IPS-20b (cell line): Measurements from ENCODE around the gene RPS15.

Source experiments
- H3K27ac ChIP-seq: one replicate; pipeline ENCODE4 v1.5.1; 2013; ENCODE audit warnings: low read length
- H3K27me3 ChIP-seq: 2 replicates; pipeline ENCODE4 v1.6.1; 2013; ENCODE audit warnings: mild to moderate bottlenecking, low read length, inconsistent platforms; ENCODE audit not compliant: insufficient read depth
- H3K36me3 ChIP-seq: 2 replicates; pipeline ENCODE4 v1.6.1; 2013; ENCODE audit warnings: low read depth, mild to moderate bottlenecking, inconsistent platforms, low read length, moderate library complexity; ENCODE audit not compliant: insufficient read depth
- H3K4me1 ChIP-seq: 2 replicates; pipeline ENCODE4 v1.6.1; 2013; ENCODE audit warnings: mild to moderate bottlenecking, control low read depth, inconsistent platforms, low read length, moderate library complexity; ENCODE audit not compliant: insufficient read depth
- H3K4me3 ChIP-seq: 2 replicates; pipeline ENCODE4 v1.5.1; 2013; ENCODE audit warnings: mild to moderate bottlenecking, low read length, inconsistent platforms
- H3K9ac ChIP-seq: 2 replicates; pipeline ENCODE4 v1.6.1; 2013; ENCODE audit warnings: low read depth, mild to moderate bottlenecking, inconsistent platforms, low read length, moderate library complexity
- H3K9me3 ChIP-seq: 2 replicates; pipeline ENCODE4 v1.6.1; 2013; ENCODE audit warnings: mild to moderate bottlenecking, low read depth, low read length, inconsistent platforms; ENCODE audit not compliant: insufficient read depth

Gene RPS15

GRCh38 chr19:1408300-1409203, 29.6 kb upstream of the RPS15 start:
- peaks cover 8% of the 10 kb centered on the region for H3K4me1 ChIP-seq
- peak overlapping the region; percentile 91 for H3K9ac ChIP-seq
- no peaks in the 10 kb centered on the region for H3K9me3 ChIP-seq
- H3K36me3 ChIP-seq, result peaks cover 33% of the 10 kb centered on the region
- H3K27me3 ChIP-seq, result no peaks in the 10 kb centered on the region
- H3K4me3 ChIP-seq, result peak overlapping the region; percentile 91
- peak overlapping the region; percentile 0 for H3K27ac ChIP-seq

GRCh38 chr19:1409204-1410005, 28.8 kb upstream of the RPS15 start:
- Histone ChIP-seq H3K9me3 (no peaks in the 10 kb centered on the region), H3K4me1 (peaks cover 8% of the 10 kb centered on the region), H3K36me3 (peaks cover 35% of the 10 kb centered on the region), H3K27ac (no peak overlapping the region), H3K9ac (peak overlapping the region; percentile 91), H3K4me3 (peak overlapping the region; percentile 91), H3K27me3 (no peaks in the 10 kb centered on the region)

- peak overlapping the region; percentile 13; the same call in 1 of the 2 replicates for H3K4me3 ChIP-seq
- H3K4me1 ChIP-seq, result peaks cover 8% of the 10 kb centered on the region
- peak overlapping the region; percentile 25 for H3K9ac ChIP-seq
Observed at GRCh38 chr19:1410136-1410786, 27.9 kb upstream of the RPS15 start.

GRCh38 chr19:1410789-1411188, 27.4 kb upstream of the RPS15 start:
- no peak overlapping the region for H3K27ac ChIP-seq
- H3K27me3 ChIP-seq, result no peaks in the 10 kb centered on the region
- peaks cover 12% of the 10 kb centered on the region for H3K4me1 ChIP-seq
- H3K4me3 ChIP-seq, result no peak overlapping the region
- peak overlapping the region; percentile 25 for H3K9ac ChIP-seq
- peaks cover 35% of the 10 kb centered on the region for H3K36me3 ChIP-seq
- H3K9me3 ChIP-seq, result no peaks in the 10 kb centered on the region

More at GRCh38 chr19:1410136-1410786, 27.9 kb upstream of the RPS15 start:
- Histone ChIP-seq H3K27ac (no peak overlapping the region), H3K36me3 (peaks cover 35% of the 10 kb centered on the region), H3K9me3 (no peaks in the 10 kb centered on the region), H3K27me3 (no peaks in the 10 kb centered on the region)

GRCh38 chr19:1411255-1412191, 26.7 kb upstream of the RPS15 start:
- Histone ChIP-seq H3K9ac (no peak overlapping the region), H3K4me1 (peaks cover 18% of the 10 kb centered on the region), H3K27me3 (no peaks in the 10 kb centered on the region), H3K9me3 (no peaks in the 10 kb centered on the region), H3K4me3 (no peak overlapping the region), H3K27ac (no peak overlapping the region), H3K36me3 (peaks cover 39% of the 10 kb centered on the region)

- peaks cover 18% of the 10 kb centered on the region for H3K4me1 ChIP-seq
Observed at GRCh38 chr19:1412323-1412923, 25.8 kb upstream of the RPS15 start.

GRCh38 chr19:1412995-1413800, 25.0 kb upstream of the RPS15 start:
- Histone ChIP-seq H3K9me3 (no peaks in the 10 kb centered on the region), H3K36me3 (peaks cover 52% of the 10 kb centered on the region), H3K27ac (no peak overlapping the region), H3K27me3 (no peaks in the 10 kb centered on the region), H3K4me1 (peaks cover 18% of the 10 kb centered on the region), H3K9ac (no peak overlapping the region), H3K4me3 (no peak overlapping the region)

More at GRCh38 chr19:1412323-1412923, 25.8 kb upstream of the RPS15 start:
- Histone ChIP-seq H3K9me3 (no peaks in the 10 kb centered on the region), H3K9ac (no peak overlapping the region), H3K4me3 (no peak overlapping the region), H3K36me3 (peaks cover 45% of the 10 kb centered on the region), H3K27me3 (no peaks in the 10 kb centered on the region), H3K27ac (no peak overlapping the region)

GRCh38 chr19:1416014-1416841, 22.0 kb upstream of the RPS15 start:
- peak overlapping the region; percentile 66 for H3K9ac ChIP-seq
- H3K27ac ChIP-seq, result no peak overlapping the region
- H3K36me3 ChIP-seq, result peaks cover 63% of the 10 kb centered on the region
- H3K9me3 ChIP-seq, result no peaks in the 10 kb centered on the region
- H3K4me3 ChIP-seq, result peak overlapping the region; percentile 31; the same call in 1 of the 2 replicates
- H3K4me1 ChIP-seq, result peaks cover 9% of the 10 kb centered on the region
- no peaks in the 10 kb centered on the region for H3K27me3 ChIP-seq

GRCh38 chr19:1417145-1417544, 21.1 kb upstream of the RPS15 start:
- Histone ChIP-seq H3K36me3 (peaks cover 70% of the 10 kb centered on the region), H3K9ac (no peak overlapping the region), H3K27ac (no peak overlapping the region), H3K27me3 (no peaks in the 10 kb centered on the region), H3K9me3 (no peaks in the 10 kb centered on the region), H3K4me1 (peaks cover 9% of the 10 kb centered on the region), H3K4me3 (no peak overlapping the region)
